Panc1 (cell line): ENCODE data around the gene UBAP2L. TPM values are rescaled to one million over a fixed set of nuclear protein-coding genes. Genes with fewer than 3 reads are reported as not detected.

ENCODE experiments used
- ATAC-seq: fragments of 200-7000 bp; cut with Tn5 transposase; 2 replicates; pipeline ENCODE4 v1.9.1; 2020; ENCODE audit warnings: mild to moderate bottlenecking, moderate library complexity
- BruUV-seq: library from RNA; stranded (reverse); fragments of 400-500 nt; replicated peaks from 2 replicates; lab custom pipeline; 2021; lab: Mats Ljungman, UMichigan
- CTCF ChIA-PET: fragments of 300-600 bp; sonication (Branson Sonifier 250); formaldehyde crosslinking; loops from one replicate; lab custom pipeline; 2022; ENCODE audit warnings: antibody characterized with exemption; lab: Charles Lee
- POLR2A ChIA-PET: fragments of 300-600 bp; sonication (Branson Sonifier 250); formaldehyde crosslinking; loops from one replicate; lab custom pipeline; 2022; ENCODE audit warnings: antibody characterized with exemption; lab: Charles Lee
- DNase-seq: peaks from one replicate; pipeline ENCODE4 v3.0.0-alpha.2; 2010; ENCODE audit warnings: low read depth, low spot score
- H3K27ac ChIP-seq: 2 replicates; pipeline ENCODE4 v1.5.1; 2011; ENCODE audit warnings: mild to moderate bottlenecking, low read length, inconsistent platforms
- H3K27me3 ChIP-seq: fragments of 200-500 bp; sonication (Bioruptor generic); 2 replicates; pipeline ENCODE4 v1.6.0; 2014; ENCODE audit warnings: low read length, inconsistent platforms; ENCODE audit not compliant: control insufficient read depth, insufficient read depth
- H3K36me3 ChIP-seq: fragments of 200-500 bp; sonication (Bioruptor generic); 2 replicates; pipeline ENCODE4 v1.5.1; 2014; ENCODE audit warnings: inconsistent platforms, mild to moderate bottlenecking, low read length, moderate library complexity; ENCODE audit not compliant: control insufficient read depth, insufficient read depth
- H3K4me1 ChIP-seq: 2 replicates; pipeline ENCODE4 v1.5.1; 2011; ENCODE audit warnings: inconsistent platforms, mild to moderate bottlenecking, low read length, moderate library complexity; ENCODE audit not compliant: control insufficient read depth, insufficient read depth
- H3K4me3 ChIP-seq, 2 experiments: 2 replicates each; pipeline ENCODE4 v1.5.1; 2011 to 2012; ENCODE audit warnings: low read depth in 2 of 2, low read length in 2 of 2, mild to moderate bottlenecking in 2 of 2, inconsistent platforms in 1 of 2, moderate library complexity in 1 of 2
- H3K9me3 ChIP-seq: fragments of 200-500 bp; sonication (Bioruptor generic); 2 replicates; pipeline ENCODE4 v1.5.1; 2014; ENCODE audit warnings: low read depth, mild to moderate bottlenecking, inconsistent platforms, low read length, moderate library complexity; ENCODE audit not compliant: control insufficient read depth, insufficient read depth
- CTCF ChIP-seq: fragments of 450-650 bp; IDR thresholded peaks from 2 replicates; pipeline ENCODE4 v1.5.1; 2017; ENCODE audit warnings: mild to moderate bottlenecking
- POLR2AphosphoS5 ChIP-seq: IDR thresholded peaks from 2 replicates; pipeline ENCODE4 v1.6.1; 2012; ENCODE audit warnings: mild to moderate bottlenecking, low read depth, low read length, moderate library complexity
- REST ChIP-seq, 2 experiments: IDR thresholded peaks; 2 replicates each; pipeline ENCODE4 v1.6.1; 2011 to 2012; ENCODE audit warnings: low read depth in 2 of 2, control low read depth in 1 of 2, low read length in 1 of 2, mild to moderate bottlenecking in 1 of 2, moderate library complexity in 1 of 2; ENCODE audit not compliant: insufficient read depth in 1 of 2
- SIN3A ChIP-seq: IDR thresholded peaks from 2 replicates; pipeline ENCODE4 v1.6.1; 2012; ENCODE audit warnings: low read depth, mild to moderate bottlenecking, low read length, moderate library complexity, borderline replicate concordance; ENCODE audit not compliant: insufficient read depth
- TCF7L2 ChIP-seq: IDR thresholded peaks from 2 replicates; pipeline ENCODE4 v1.6.1; 2011; ENCODE audit warnings: mild to moderate bottlenecking, low read depth, low read length, inconsistent platforms
- in situ Hi-C: cut with HindIII; loops from 2 replicates; pipeline ENCODE4 v1.10.0; 2016; ENCODE audit warnings: low sequenced_read_pairs, low pct_unique_long_range_greater_than_20kb
- intact Hi-C: fragments of 100-400 bp; cut with micrococcal nuclease; formaldehyde crosslinking; loops from one replicate; pipeline ENCODE4 v1.10.0; 2022; ENCODE audit not compliant: unreplicated experiment
- total RNA-seq: library from RNA; stranded (reverse); gene quantifications from one replicate; pipeline ENCODE4 v1.2.1, GENCODE V29; 2021; ENCODE audit not compliant: unreplicated experiment

The UBAP2L gene
- total RNA-seq, 1 experiment from 2014 or later: 227 TPM

GRCh38 chr1:154206196-154206595 lies 14.6 kb upstream of the UBAP2L start, which contains the start of gene CFAP141:
Gene CFAP141 (minus strand): TSS chr1:154206333. CDS start chr1:154206307, 26 bp downstream.
- Histone ChIP-seq H3K36me3 (peaks cover 6% of the 10 kb centered on the region; the same call in 1 of the 2 replicates), H3K27ac (no peak within 1 kb of the TSS), H3K4me1 (no peaks in the 10 kb centered on the region), H3K27me3 (no peaks in the 10 kb centered on the region), H3K4me3 (no peak within 1 kb of the TSS), H3K9me3 (no peaks in the 10 kb centered on the region)
- no TSS peak for BruUV-seq
- ATAC-seq (peak; percentile 70), DNase-seq (no peak)
- POLR2A ChIA-PET: no interaction called here
- in situ Hi-C loops (no loop called here), intact Hi-C loops (no loop called here)
- TF ChIP-seq SIN3A: no peak
- TF ChIP-seq TCF7L2: no peak
- no peak for TF ChIP-seq REST (IDR thresholded peaks at IDR 0.05; ENCODE audit: insufficient read depth in 1 of 2, low read depth in 2 of 2, low read length in 1 of 2)
- no peak for TF ChIP-seq POLR2AphosphoS5
- no peak for TF ChIP-seq CTCF
- CTCF ChIA-PET: no interaction called here

- Histone ChIP-seq H3K27ac (no peak overlapping the region), H3K36me3 (peaks cover 8% of the 10 kb centered on the region; the same call in 1 of the 2 replicates), H3K4me1 (no peaks in the 10 kb centered on the region), H3K4me3 (no peak overlapping the region), H3K27me3 (no peaks in the 10 kb centered on the region), H3K9me3 (no peaks in the 10 kb centered on the region)
- DNase-seq (no peak), ATAC-seq (no peak)
- TF ChIP-seq CTCF: no peak
- no peak for TF ChIP-seq SIN3A
- no peak for TF ChIP-seq REST (IDR thresholded peaks at IDR 0.05; ENCODE audit: insufficient read depth in 1 of 2, low read depth in 2 of 2, low read length in 1 of 2)
- TF ChIP-seq TCF7L2: no peak
- TF ChIP-seq POLR2AphosphoS5: no peak
- in situ Hi-C loops: no loop called here
- BruUV-seq: no TSS peak
- ChIA-PET CTCF (no interaction called here), POLR2A (interaction anchor here (0.6 kb wide), 2 partner anchors 11 to 13 kb away, joined by 3 to 8 read pairs; partner anchors contain the start of gene UBAP2L)
- intact Hi-C loops: no loop called here
Observed at GRCh38 chr1:154207262-154207661, 13.5 kb upstream of the UBAP2L start.
